Measurements from ENCODE around the gene DIAPH3. TPM values are rescaled to one million over a fixed set of nuclear protein-coding genes. Genes with fewer than 3 reads are reported as not detected.

Gene DIAPH3
- total RNA-seq, 4 donors from 2014 or later, result 1.4 to 13.2 (median 2.6) TPM

DNA sequence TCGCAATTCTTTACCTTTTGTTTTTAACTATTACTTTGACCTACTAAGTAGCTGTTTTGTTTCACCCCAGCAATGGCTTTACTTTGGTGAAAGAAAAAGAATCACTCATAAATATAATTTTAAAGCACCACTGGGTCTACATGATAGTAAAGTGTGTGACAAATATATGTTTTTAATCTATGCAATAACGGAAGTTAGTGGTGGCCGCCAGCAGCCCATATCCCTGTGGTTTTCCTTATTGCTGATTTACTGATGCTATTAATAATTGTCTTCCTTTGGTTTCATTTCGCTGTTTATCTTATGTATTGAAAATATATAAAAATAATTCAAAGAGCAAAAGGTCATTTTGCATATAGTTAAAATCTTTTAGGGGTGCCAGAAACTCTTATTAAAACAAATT lies 491.3 kb downstream of the DIAPH3 start:
- H3K27me3 ChIP-seq, result no peaks in the 10 kb centered on the region
- H3K4me1 ChIP-seq, result no peaks in the 10 kb centered on the region
- no peak for DNase-seq
- H3K27ac ChIP-seq, result no peak overlapping the region
- no peaks in the 10 kb centered on the region for H3K9me3 ChIP-seq
- no peaks in the 10 kb centered on the region for H3K36me3 ChIP-seq
- TF ChIP-seq, protein P1, sequence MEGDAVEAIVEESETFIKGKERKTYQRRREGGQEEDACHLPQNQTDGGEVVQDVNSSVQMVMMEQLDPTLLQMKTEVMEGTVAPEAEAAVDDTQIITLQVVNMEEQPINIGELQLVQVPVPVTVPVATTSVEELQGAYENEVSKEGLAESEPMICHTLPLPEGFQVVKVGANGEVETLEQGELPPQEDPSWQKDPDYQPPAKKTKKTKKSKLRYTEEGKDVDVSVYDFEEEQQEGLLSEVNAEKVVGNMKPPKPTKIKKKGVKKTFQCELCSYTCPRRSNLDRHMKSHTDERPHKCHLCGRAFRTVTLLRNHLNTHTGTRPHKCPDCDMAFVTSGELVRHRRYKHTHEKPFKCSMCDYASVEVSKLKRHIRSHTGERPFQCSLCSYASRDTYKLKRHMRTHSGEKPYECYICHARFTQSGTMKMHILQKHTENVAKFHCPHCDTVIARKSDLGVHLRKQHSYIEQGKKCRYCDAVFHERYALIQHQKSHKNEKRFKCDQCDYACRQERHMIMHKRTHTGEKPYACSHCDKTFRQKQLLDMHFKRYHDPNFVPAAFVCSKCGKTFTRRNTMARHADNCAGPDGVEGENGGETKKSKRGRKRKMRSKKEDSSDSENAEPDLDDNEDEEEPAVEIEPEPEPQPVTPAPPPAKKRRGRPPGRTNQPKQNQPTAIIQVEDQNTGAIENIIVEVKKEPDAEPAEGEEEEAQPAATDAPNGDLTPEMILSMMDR (IDR thresholded peaks at IDR 0.05), result no peak
- no peak for TF ChIP-seq POLR2A (IDR thresholded peaks at IDR 0.05)
- no peak overlapping the region for H3K4me3 ChIP-seq

DNA sequence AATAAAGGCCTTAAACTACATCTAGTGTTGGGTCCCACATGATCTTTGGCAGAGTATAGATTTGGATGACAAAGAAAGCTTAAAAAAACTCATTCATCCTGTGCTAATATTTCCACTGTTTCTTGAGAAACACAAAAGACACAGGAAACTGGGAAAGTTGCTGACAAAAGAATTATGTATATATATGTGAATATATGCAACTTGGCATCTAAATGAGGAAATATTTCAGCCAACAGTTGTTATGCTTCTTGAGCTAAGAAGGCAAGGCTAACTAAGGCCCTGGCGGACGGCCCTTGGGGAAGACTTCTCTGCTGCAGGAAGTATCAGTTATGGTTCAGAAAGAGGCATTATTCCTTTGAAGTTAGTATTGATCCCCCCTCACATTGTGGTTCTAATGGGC lies 491.8 kb downstream of the DIAPH3 start:
- H3K27me3 ChIP-seq, result no peaks in the 10 kb centered on the region
- no peaks in the 10 kb centered on the region for H3K36me3 ChIP-seq
- no peaks in the 10 kb centered on the region for H3K9me3 ChIP-seq
- H3K4me1 ChIP-seq, result no peaks in the 10 kb centered on the region
- no peak overlapping the region for H3K4me3 ChIP-seq
- no peak for DNase-seq
- no peak overlapping the region for H3K27ac ChIP-seq
- TF ChIP-seq, protein P1 (IDR thresholded peaks at IDR 0.05), result no peak
- TF ChIP-seq POLR2A (IDR thresholded peaks at IDR 0.05), result no peak

DNA sequence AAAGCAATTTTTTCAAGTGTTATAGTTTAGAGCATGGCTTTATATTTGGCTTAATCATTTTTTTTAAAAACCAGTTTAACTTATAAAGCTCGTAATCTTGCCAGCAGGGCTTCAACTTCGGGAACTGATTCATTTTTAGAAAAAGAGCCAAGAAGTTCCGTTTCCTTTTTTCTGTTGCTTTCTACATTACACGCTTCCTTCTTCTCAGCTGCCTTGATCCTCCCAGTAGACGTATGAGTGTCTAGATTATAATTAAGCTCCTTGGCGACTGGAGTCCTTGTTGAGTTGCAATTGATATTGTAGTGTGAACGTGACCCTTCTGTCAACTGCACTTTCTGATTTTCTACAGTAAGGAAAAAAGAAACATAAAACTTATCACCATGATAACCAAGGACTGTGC lies 497.2 kb downstream of the DIAPH3 start:
- Histone ChIP-seq H3K27me3 (no peaks in the 10 kb centered on the region), H3K4me1 (peaks cover 0 to 12% (median 0%) of the 10 kb centered on the region in 4 donors), H3K27ac (no peak overlapping the region), H3K9me3 (no peaks in the 10 kb centered on the region), H3K4me3 (no peak overlapping the region), H3K36me3 (no peaks in the 10 kb centered on the region)
- TF ChIP-seq, protein P1 (IDR thresholded peaks at IDR 0.05), result no peak
- TF ChIP-seq POLR2A (IDR thresholded peaks at IDR 0.05), result no peak
- DNase-seq, result no peak

DNA sequence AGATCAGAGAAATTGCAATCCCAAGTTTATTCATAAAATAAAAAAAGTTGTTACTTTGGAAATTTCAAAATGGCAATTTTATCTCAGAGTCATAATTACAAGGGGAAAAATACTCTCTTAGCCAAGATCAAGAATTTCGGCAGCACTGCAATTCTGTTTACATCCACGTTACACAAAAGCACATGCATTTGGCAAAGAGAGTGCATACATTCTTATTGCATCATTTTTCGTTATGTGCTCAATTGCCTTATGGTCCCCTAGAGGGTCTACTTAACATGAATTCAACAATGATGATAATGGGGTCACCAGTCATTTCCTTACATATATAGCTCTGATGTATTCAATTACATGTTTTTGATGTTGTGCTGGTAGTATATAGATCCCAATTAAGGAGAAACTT lies 498.0 kb downstream of the DIAPH3 start:
- Histone ChIP-seq H3K4me3 (no peak overlapping the region), H3K36me3 (no peaks in the 10 kb centered on the region), H3K4me1 (peaks cover 0 to 12% (median 0%) of the 10 kb centered on the region in 4 donors), H3K27me3 (no peaks in the 10 kb centered on the region), H3K27ac (no peak overlapping the region), H3K9me3 (no peaks in the 10 kb centered on the region)
- DNase-seq, result no peak
- TF ChIP-seq, protein P1 (IDR thresholded peaks at IDR 0.05), result no peak
- no peak for TF ChIP-seq POLR2A (IDR thresholded peaks at IDR 0.05)

DNA sequence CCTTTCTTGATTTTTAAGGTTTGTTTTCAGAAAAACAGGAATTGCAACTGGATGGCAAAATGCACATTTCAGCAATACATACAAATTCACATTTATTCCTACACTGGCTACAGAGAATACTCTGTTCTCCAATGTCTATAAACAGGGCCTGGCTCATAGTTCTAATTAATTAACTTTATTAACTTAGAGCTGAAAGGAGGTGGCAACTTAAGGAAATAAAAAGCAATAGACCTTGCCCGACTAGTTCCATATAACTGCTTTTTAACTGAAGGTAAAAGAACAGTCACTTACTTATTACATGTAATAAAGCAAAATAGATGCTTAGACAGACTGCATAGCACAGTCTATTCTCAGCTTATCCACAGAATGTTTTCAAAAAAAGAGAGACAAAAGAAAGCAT lies 498.5 kb downstream of the DIAPH3 start:
- peaks cover 0 to 12% (median 0%) of the 10 kb centered on the region in 4 donors for H3K4me1 ChIP-seq
- H3K27me3 ChIP-seq, result no peaks in the 10 kb centered on the region
- no peaks in the 10 kb centered on the region for H3K36me3 ChIP-seq
- H3K4me3 ChIP-seq, result no peak overlapping the region
- TF ChIP-seq POLR2A (IDR thresholded peaks at IDR 0.05), result no peak
- TF ChIP-seq, protein P1 (IDR thresholded peaks at IDR 0.05), result no peak
- no peak for DNase-seq
- H3K27ac ChIP-seq, result no peak overlapping the region
- H3K9me3 ChIP-seq, result no peaks in the 10 kb centered on the region

DNA sequence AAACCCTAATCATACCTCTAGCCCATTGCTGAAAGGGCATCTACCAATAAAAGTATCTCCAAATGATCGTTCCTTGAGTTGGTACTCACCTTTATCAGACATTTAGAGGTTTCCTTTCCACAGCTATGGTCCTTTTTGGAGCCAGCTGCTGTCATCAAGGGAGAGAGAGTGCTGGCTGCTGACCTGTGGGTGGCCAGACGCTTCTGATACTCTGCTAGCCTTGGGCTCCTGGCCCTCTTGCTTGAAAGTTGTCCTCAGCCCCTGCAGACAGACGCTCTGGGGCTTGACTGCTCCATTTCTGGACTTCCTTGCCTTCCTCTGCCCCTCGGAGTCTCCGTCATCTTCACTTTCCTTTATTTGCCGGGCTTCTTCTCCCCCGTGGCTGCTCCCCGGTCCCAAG lies 499.1 kb downstream of the DIAPH3 start:
- H3K27me3 ChIP-seq, result no peaks in the 10 kb centered on the region

More for the DNA sequence above, 499.1 kb downstream of the DIAPH3 start:
- H3K4me1 ChIP-seq, result peaks cover 0 to 12% (median 0%) of the 10 kb centered on the region in 4 donors
- no peak for TF ChIP-seq POLR2A (IDR thresholded peaks at IDR 0.05)
- TF ChIP-seq, protein P1 (IDR thresholded peaks at IDR 0.05), result no peak
- H3K36me3 ChIP-seq, result no peaks in the 10 kb centered on the region
- no peak for DNase-seq
- H3K4me3 ChIP-seq, result no peak overlapping the region
- no peaks in the 10 kb centered on the region for H3K9me3 ChIP-seq
- H3K27ac ChIP-seq, result no peak overlapping the region
